ENCODE data around the gene CABP1.

CABP1 gene

DNA sequence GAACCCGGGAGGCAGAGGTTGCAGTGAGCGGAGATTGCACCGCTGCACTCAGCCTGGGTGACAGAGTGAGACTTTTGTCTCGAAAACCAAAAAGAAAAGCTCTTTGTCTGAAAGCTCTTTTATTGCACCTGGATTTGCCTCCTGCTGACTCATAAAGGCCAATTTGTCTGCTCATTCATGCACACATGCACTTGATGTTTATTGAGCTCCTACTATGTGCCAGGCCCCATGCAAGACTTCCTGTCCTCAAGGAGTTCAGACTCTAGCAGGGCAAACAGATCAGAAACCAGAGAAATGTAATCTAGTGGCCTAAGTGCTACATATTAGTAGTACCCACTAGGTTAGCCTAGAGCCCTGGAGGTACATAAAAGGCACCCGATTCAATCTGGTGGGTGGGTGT, 30.2 kb downstream of the CABP1 start:
- no peak overlapping the region for H3K4me2 ChIP-seq (ENCODE audit: low read length)
- no peaks in the 10 kb centered on the region; the same call in 1 of the 2 replicates for H3K27me3 ChIP-seq (ENCODE audit: insufficient read depth, low read length)
- H3F3A ChIP-seq (ENCODE audit: insufficient read depth, low read length) = no peaks in the 10 kb centered on the region
- peaks cover 22% of the 10 kb centered on the region for H3K4me1 ChIP-seq (ENCODE audit: insufficient read depth, low read length, severe bottlenecking)
- H3K36me3 ChIP-seq (ENCODE audit: insufficient read depth, low read length) = no peaks in the 10 kb centered on the region
- no peak overlapping the region for H3K4me3 ChIP-seq (ENCODE audit: low read depth, low read length, poor library complexity, severe bottlenecking)
- H3K9me3 ChIP-seq (ENCODE audit: low read length) = no peaks in the 10 kb centered on the region
- no peaks in the 10 kb centered on the region for H3K79me2 ChIP-seq (ENCODE audit: insufficient read depth, low read length)
- no peak overlapping the region for H2AFZ ChIP-seq (ENCODE audit: low read length)
- no peak for TF ChIP-seq EZH2 (IDR thresholded peaks at IDR 0.05; ENCODE audit: borderline replicate concordance, low read length)
- TF ChIP-seq, protein P1, sequence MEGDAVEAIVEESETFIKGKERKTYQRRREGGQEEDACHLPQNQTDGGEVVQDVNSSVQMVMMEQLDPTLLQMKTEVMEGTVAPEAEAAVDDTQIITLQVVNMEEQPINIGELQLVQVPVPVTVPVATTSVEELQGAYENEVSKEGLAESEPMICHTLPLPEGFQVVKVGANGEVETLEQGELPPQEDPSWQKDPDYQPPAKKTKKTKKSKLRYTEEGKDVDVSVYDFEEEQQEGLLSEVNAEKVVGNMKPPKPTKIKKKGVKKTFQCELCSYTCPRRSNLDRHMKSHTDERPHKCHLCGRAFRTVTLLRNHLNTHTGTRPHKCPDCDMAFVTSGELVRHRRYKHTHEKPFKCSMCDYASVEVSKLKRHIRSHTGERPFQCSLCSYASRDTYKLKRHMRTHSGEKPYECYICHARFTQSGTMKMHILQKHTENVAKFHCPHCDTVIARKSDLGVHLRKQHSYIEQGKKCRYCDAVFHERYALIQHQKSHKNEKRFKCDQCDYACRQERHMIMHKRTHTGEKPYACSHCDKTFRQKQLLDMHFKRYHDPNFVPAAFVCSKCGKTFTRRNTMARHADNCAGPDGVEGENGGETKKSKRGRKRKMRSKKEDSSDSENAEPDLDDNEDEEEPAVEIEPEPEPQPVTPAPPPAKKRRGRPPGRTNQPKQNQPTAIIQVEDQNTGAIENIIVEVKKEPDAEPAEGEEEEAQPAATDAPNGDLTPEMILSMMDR (IDR thresholded peaks at IDR 0.05; ENCODE audit: low read length) = no peak
- no peak overlapping the region for H3K27ac ChIP-seq (ENCODE audit: low read depth, low read length, poor library complexity, severe bottlenecking)
- no peaks in the 10 kb centered on the region for H4K20me1 ChIP-seq (ENCODE audit: insufficient read depth, low read length)
- H3K9me2 ChIP-seq (ENCODE audit: low read depth, low read length) = no peaks in the 10 kb centered on the region
- H3K9ac ChIP-seq (ENCODE audit: low read length) = no peak overlapping the region

DNA sequence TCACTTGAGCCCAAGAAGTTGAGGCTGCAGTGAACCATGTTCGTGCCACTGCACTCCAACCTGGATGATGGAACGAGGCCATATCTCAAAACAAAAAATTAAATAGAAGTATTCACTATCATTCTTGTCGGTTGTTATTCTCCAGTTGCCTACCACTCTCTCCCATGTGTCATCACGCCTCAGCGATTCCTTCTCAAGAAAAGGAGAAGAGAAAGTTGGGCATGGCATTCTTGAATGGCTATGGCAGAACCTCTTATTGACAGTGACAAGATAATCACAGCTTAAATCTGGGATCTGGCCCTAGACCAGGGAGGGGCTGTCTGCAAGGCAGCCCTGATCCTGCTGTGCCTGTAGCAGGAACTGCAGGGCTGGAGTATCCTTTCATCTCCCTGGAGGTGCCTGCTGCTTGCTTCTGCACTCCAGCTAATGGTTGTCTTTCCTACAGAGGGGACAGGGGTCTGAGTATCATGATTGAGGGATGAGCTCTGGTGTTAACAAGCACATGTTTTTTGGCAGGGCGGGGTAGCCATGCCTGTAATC, 33.7 kb downstream of the CABP1 start:
- H3K9me3 ChIP-seq (ENCODE audit: low read length) = no peaks in the 10 kb centered on the region

DNA sequence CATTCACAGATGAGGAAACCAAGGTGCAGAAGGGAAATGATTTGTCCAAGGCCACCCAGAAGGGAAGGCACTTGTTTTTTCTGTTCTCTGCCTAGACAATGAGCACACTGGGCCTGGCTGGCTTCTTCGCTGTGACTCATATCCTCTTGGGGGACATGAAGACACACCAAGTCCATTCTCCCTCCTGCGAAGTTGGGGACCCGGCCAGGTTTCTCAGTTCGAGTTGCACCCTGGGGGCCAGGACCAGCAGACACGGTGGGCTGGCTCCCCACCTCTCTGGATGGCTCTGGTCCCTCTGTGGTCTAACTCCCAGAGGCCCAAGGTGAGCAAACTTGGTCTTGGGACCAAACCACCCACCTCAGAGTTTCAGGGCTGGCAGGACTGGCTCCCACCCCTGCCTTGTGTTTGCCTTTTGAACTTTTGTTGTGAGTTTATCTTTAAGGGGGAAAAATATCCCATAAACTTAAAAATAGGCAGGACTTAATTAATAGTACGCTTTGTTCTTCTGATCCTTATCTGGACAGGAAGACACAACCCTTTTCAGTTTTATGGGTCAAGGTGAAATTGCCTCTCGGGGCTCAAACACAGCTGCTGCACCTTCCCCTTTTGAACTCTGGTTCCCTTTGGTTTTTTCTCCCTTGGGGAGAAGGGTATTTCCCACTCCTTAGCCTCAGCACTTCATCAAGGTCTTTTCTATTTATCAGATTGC, 37.5 kb downstream of the CABP1 start:
- H3K79me2 ChIP-seq (ENCODE audit: insufficient read depth, low read length) = no peaks in the 10 kb centered on the region
- H3K4me2 ChIP-seq (ENCODE audit: low read length) = no peak overlapping the region
- H3K27me3 ChIP-seq (ENCODE audit: insufficient read depth, low read length) = no peaks in the 10 kb centered on the region; the same call in 1 of the 2 replicates
- no peaks in the 10 kb centered on the region for H3K9me2 ChIP-seq (ENCODE audit: low read depth, low read length)
- no peaks in the 10 kb centered on the region for H3F3A ChIP-seq (ENCODE audit: insufficient read depth, low read length)
- no peak overlapping the region for H2AFZ ChIP-seq (ENCODE audit: low read length)
- no peaks in the 10 kb centered on the region for H4K20me1 ChIP-seq (ENCODE audit: insufficient read depth, low read length)
- H3K4me3 ChIP-seq (ENCODE audit: low read depth, low read length, poor library complexity, severe bottlenecking) = no peak overlapping the region
- no peak overlapping the region for H3K9ac ChIP-seq (ENCODE audit: low read length)
- H3K36me3 ChIP-seq (ENCODE audit: insufficient read depth, low read length) = no peaks in the 10 kb centered on the region
- no peaks in the 10 kb centered on the region for H3K9me3 ChIP-seq (ENCODE audit: low read length)
- H3K27ac ChIP-seq (ENCODE audit: low read depth, low read length, poor library complexity, severe bottlenecking) = no peak overlapping the region
- TF ChIP-seq EZH2 (IDR thresholded peaks at IDR 0.05; ENCODE audit: borderline replicate concordance, low read length) = no peak
- TF ChIP-seq, protein P1 (IDR thresholded peaks at IDR 0.05; ENCODE audit: low read length) = no peak
- no peaks in the 10 kb centered on the region for H3K4me1 ChIP-seq (ENCODE audit: insufficient read depth, low read length, severe bottlenecking)

More for the DNA sequence above, 33.7 kb downstream of the CABP1 start:
- no peak for TF ChIP-seq EZH2 (IDR thresholded peaks at IDR 0.05; ENCODE audit: borderline replicate concordance, low read length)
- TF ChIP-seq, protein P1 (IDR thresholded peaks at IDR 0.05; ENCODE audit: low read length) = no peak
- H2AFZ ChIP-seq (ENCODE audit: low read length) = no peak overlapping the region
- no peak overlapping the region for H3K27ac ChIP-seq (ENCODE audit: low read depth, low read length, poor library complexity, severe bottlenecking)
- no peaks in the 10 kb centered on the region for H3K9me2 ChIP-seq (ENCODE audit: low read depth, low read length)
- no peaks in the 10 kb centered on the region for H3K36me3 ChIP-seq (ENCODE audit: insufficient read depth, low read length)
- H3K9ac ChIP-seq (ENCODE audit: low read length) = no peak overlapping the region
- no peaks in the 10 kb centered on the region; the same call in 1 of the 2 replicates for H3K27me3 ChIP-seq (ENCODE audit: insufficient read depth, low read length)
- H4K20me1 ChIP-seq (ENCODE audit: insufficient read depth, low read length) = no peaks in the 10 kb centered on the region
- H3K4me3 ChIP-seq (ENCODE audit: low read depth, low read length, poor library complexity, severe bottlenecking) = no peak overlapping the region
- H3F3A ChIP-seq (ENCODE audit: insufficient read depth, low read length) = no peaks in the 10 kb centered on the region
- H3K4me2 ChIP-seq (ENCODE audit: low read length) = no peak overlapping the region
- H3K79me2 ChIP-seq (ENCODE audit: insufficient read depth, low read length) = no peaks in the 10 kb centered on the region
- peaks cover 13% of the 10 kb centered on the region for H3K4me1 ChIP-seq (ENCODE audit: insufficient read depth, low read length, severe bottlenecking)

Measured in OCI-LY1 (cell line).